GM12892 (cell line): Measurements from ENCODE around the gene FGR.
A peak's percentile ranks its signal among the peaks of the same experiment; 100 is the strongest.

Source experiments
- DNase-seq: peaks from one replicate; pipeline ENCODE4 v3.0.0; 2011; ENCODE audit not compliant: insufficient read length
- FAIRE-seq: peaks from 2 replicates; lab custom pipeline; 2011; peaks lifted over from hg19 to GRCh38; lab: Jason Lieb, UNC
- POLR2A ChIP-seq: IDR thresholded peaks from 2 replicates; pipeline ENCODE4 v1.6.1; 2011; ENCODE audit warnings: low read depth, low read length, control low read depth
- POLR2AphosphoS5 ChIP-seq: IDR thresholded peaks from 2 replicates; pipeline ENCODE4 v1.6.1; 2011; ENCODE audit warnings: low read depth, low read length, control low read depth
- TAF1 ChIP-seq: IDR thresholded peaks from 2 replicates; pipeline ENCODE4 v1.6.1; 2011; ENCODE audit warnings: low read depth, mild to moderate bottlenecking, control low read depth, low read length, borderline replicate concordance

FGR gene

GRCh38 chr1:27590917-27591508 is 44.0 kb downstream of the FGR start:
- no peak for FAIRE-seq
- DNase-seq, result no peak
- TF ChIP-seq POLR2AphosphoS5 (no peak), POLR2A (no peak), TAF1 (no peak)

- TF ChIP-seq POLR2AphosphoS5 (no peak), POLR2A (no peak), TAF1 (no peak)
- no peak for DNase-seq
- FAIRE-seq, result no peak
Measured at GRCh38 chr1:27589841-27590426, 45.1 kb downstream of the FGR start.

GRCh38 chr1:27589441-27589840 is 45.5 kb downstream of the FGR start:
- no peak for FAIRE-seq
- TF ChIP-seq POLR2A (no peak), POLR2AphosphoS5 (no peak)
- no peak for DNase-seq

- no peak for DNase-seq
- FAIRE-seq, result no peak
Measured at GRCh38 chr1:27588256-27589232, 46.4 kb downstream of the FGR start.

GRCh38 chr1:27585684-27586083 is 49.3 kb downstream of the FGR start:
- no peak for FAIRE-seq
- TF ChIP-seq POLR2AphosphoS5, result no peak
- no peak for TF ChIP-seq POLR2A
- no peak for TF ChIP-seq TAF1
- no peak for DNase-seq

More at GRCh38 chr1:27588256-27589232, 46.4 kb downstream of the FGR start:
- TF ChIP-seq POLR2AphosphoS5 (no peak), POLR2A (no peak), TAF1 (no peak)

- no peak for TF ChIP-seq POLR2AphosphoS5
- no peak for TF ChIP-seq POLR2A
- TF ChIP-seq TAF1, result no peak
- no peak for FAIRE-seq
- no peak for DNase-seq
Measured at GRCh38 chr1:27584453-27584852, 50.5 kb downstream of the FGR start.

GRCh38 chr1:27583479-27583878 is 51.5 kb downstream of the FGR start:
- TF ChIP-seq TAF1 (no peak), POLR2AphosphoS5 (no peak), POLR2A (no peak)
- no peak for DNase-seq
- no peak for FAIRE-seq

DNA sequence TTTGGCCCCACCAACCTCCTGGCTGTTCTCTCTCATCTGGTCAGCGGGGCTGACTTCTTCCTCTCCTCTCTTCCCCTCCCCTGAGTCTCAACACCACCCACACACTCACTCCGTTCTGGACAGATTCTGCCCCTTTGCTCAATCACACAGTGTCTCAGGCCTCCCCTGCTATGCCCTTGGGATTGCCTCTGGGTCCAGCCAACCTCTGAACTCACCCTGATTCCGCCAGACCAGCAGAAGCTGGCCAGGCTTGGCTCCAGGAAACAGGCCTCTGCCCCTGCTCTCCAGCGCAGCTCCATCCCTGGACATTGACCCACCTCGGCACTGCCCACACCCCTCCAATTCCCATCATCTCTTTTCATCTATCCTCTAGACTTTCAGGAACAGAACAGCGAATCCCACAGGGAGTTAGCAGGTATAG is 53.2 kb downstream of the FGR start:
- FAIRE-seq (no peak), DNase-seq (no peak)
- no peak for TF ChIP-seq TAF1
- TF ChIP-seq POLR2A, result no peak
- no peak for TF ChIP-seq POLR2AphosphoS5

DNA sequence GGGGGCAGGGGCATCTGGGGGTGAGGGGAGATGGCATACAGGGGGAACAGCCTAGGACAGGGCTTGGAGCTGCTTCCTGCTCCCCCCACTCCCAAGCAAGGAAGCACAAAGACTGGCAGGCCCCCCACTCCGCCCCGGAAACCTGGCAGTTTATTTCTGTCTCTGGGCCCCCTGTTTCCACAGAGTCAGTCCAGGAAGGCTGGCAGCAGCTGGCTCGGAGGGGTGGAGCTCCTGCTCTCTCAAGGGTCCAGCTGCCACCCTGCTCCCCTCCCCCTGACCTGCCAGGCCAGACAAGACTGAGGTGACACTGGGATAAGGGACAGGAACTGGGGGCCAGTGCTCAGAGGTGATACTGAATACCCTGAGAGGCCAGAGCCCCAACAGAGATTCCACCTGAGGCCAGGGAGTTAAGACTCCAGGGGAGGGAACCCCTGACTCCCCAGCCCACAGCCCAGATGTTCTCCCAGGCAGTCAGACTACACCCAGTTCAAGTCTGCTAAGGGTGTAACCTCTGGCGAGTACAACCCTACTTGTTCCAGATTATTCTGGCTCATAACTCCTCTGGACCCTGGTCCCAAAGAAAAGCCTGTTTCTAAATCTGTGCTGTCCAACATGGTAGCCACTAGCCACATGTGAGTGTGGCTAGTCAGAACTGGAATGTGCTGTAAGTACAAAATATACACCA is 57.3 kb downstream of the FGR start:
- TF ChIP-seq TAF1, result no peak
- TF ChIP-seq POLR2AphosphoS5, result no peak
- no peak for TF ChIP-seq POLR2A
- no peak for FAIRE-seq
- DNase-seq, result no peak

- DNase-seq (no peak), FAIRE-seq (peak; percentile 56)
- no peak for TF ChIP-seq TAF1
- TF ChIP-seq POLR2A, result no peak
- TF ChIP-seq POLR2AphosphoS5, result no peak
Measured at GRCh38 chr1:27576806-27577227, 58.2 kb downstream of the FGR start.

GRCh38 chr1:27575840-27576331 is 59.1 kb downstream of the FGR start:
- no peak for TF ChIP-seq POLR2A
- TF ChIP-seq TAF1, result no peak
- TF ChIP-seq POLR2AphosphoS5, result no peak
- no peak for FAIRE-seq

More at GRCh38 chr1:27575840-27576331, 59.1 kb downstream of the FGR start:
- peak; percentile 67 for DNase-seq
